NCI-H128 (cell line): ENCODE measurements around the gene TBX2.
A peak's percentile ranks its signal among the peaks of the same experiment; 100 is the strongest.
"Not testable (repeated sequence)": the region's sequence is repeated elsewhere in the genome, so short reads cannot be mapped to it uniquely, and the experiment has no call there.

Experiments used
- DNase-seq: peaks from one replicate; lab custom pipeline; 2025; ENCODE audit not compliant: unreplicated experiment; lab: John Stamatoyannopoulos, UW

TBX2 gene

GRCh38 chr17:61399131-61400065, at the start of gene TBX2:
Gene TBX2 (plus strand): TSS chr17:61399843. CDS start chr17:61400177, 334 bp downstream.
- no peak for DNase-seq

- DNase-seq = no peak
These were observed 47.8 kb upstream of the TBX2 start for GRCh38 chr17:61351745-61352407.

- DNase-seq = no peak
These were observed 47.3 kb upstream of the TBX2 start for GRCh38 chr17:61352408-61352770.

- DNase-seq = no peak
These were observed 46.7 kb upstream of the TBX2 start for GRCh38 chr17:61352781-61353491.

- DNase-seq = no peak
These were observed 46.0 kb upstream of the TBX2 start for GRCh38 chr17:61353615-61354014.

GRCh38 chr17:61354895-61355874, 44.5 kb upstream of the TBX2 start:
- DNase-seq = no peak

GRCh38 chr17:61357061-61357460, 42.6 kb upstream of the TBX2 start:
- DNase-seq = not testable (repeated sequence)

GRCh38 chr17:61359513-61359912, 40.1 kb upstream of the TBX2 start:
- not testable (repeated sequence) for DNase-seq

- DNase-seq = no peak
These were observed 39.2 kb upstream of the TBX2 start for GRCh38 chr17:61360318-61360943.

GRCh38 chr17:61361084-61361483, 38.6 kb upstream of the TBX2 start:
- no peak for DNase-seq

- DNase-seq = peak; percentile 16
These were observed 37.2 kb upstream of the TBX2 start for GRCh38 chr17:61362396-61362795.

GRCh38 chr17:61362852-61363600, 36.6 kb upstream of the TBX2 start:
- DNase-seq = no peak

GRCh38 chr17:61363601-61364462, 35.8 kb upstream of the TBX2 start:
- DNase-seq = no peak

GRCh38 chr17:61364463-61364846, 35.2 kb upstream of the TBX2 start:
- DNase-seq = no peak

- no peak for DNase-seq
These were observed 33.4 kb upstream of the TBX2 start for GRCh38 chr17:61366076-61366714.

- DNase-seq = no peak
These were observed 32.8 kb upstream of the TBX2 start for GRCh38 chr17:61366715-61367413.
